NCI-H1092 (cell line): ENCODE results near the gene APPL2.
"Not testable (repeated sequence)": the region's sequence is repeated elsewhere in the genome, so short reads cannot be mapped to it uniquely, and the experiment has no call there.

Source experiments
- DNase-seq: peaks from one replicate; lab custom pipeline; 2025; lab: John Stamatoyannopoulos, UW

The APPL2 gene

DNA sequence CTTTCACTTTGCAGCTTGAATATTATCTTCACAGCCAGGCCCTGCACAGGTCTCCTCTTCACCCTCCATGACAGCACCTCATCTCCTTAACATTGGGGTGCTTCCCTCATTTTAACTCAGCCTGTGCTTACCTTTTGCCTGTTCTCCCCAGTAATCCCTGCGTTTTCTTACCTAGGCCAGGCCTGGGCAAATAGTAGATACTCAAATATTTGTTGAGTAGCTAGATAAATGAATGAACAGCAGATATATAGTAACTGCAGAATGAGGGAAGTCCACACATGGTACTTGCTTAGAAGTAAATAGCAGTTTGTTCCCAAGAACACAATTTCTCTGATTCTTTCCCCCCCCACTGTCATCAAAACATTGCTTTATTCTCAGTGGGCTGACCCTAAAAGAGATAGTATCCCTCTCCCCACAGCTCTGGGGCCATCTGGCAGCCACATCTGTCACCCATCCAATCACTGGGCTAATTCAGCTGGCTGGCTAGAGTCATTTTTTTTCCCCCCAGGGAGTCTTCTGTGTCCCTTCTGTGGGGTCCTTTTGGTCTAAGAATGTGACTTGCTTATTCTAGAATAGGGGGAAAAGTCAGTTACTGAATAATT is 43.2 kb downstream of the APPL2 start:
- DNase-seq = no peak

DNA sequence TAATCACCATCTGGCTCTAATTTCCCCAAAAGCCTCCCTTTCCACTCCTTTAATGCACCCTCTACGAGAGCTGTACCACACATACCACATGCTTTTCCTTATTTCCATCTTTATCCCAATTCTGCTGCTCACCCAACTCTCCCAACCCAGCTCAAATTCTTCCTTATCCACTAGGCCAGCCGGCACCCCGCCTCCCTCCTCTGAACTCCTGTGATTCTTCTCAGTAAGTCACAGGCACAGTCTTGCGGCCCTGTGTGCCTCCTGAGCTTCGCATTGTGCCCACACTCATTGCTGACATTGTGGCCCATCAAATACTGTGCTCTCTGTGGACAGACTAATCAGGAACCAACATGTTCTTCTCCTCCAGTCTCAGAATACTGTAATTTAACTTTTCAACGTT is 45.4 kb downstream of the APPL2 start:
- no peak for DNase-seq

DNA sequence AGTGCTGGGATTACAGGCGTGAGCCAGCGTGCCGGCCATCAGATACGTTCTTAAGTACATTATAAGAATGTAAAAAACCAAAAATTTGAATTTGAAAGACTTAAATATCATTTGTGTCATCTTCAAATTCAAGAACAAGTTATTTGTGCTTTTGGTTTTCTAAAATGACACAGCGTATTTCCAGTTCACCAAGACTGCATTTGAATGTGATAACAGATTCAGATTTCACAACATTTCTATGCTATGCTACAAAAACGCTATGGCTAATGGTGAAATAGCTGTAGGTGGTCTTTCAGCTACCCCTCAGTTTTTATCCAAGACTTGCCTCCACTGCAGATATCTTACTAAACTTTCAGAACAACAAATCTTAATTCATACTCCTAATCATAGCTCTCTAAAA is 46.7 kb downstream of the APPL2 start:
- DNase-seq = no peak

DNA sequence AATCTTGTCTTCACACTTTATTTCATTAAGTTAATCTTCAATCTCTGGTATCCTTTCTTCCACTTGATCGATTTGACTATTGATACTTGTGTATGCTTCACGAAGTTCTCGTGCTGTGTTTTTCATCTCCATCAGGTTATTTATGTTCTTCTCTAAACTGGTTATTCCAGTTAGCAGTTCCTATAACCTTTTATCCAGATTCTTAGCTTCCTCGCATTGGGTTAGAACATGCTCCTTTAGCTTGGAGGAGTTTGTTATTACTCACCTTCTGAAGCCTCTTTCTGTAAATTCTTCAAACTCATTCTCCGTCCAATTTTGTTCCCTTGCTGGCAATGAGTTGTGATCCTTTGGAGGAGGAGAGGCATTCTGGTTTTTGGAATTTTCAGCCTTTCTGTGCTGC is 52.0 kb downstream of the APPL2 start:
- DNase-seq = not testable (repeated sequence)

DNA sequence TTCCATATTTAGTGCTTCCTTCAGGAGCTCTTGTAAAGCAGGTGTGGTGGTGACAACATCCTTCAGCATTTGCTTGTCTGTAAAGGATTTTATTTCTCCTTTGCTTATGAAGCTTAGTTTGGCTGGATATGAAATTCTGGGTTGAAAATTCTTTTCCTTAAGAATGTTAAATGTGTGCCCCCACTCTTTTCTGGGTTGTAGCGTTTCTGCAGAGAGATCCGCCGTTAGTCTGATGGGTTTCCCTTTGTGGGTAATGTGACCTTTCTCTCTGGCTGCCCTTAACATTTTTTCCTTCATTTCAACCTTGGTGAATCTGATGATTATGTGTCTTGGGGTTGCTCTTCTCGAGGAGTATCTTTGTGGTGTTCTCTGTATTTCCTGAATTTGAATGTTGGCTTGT is 52.6 kb downstream of the APPL2 start:
- DNase-seq = not testable (repeated sequence)

DNA sequence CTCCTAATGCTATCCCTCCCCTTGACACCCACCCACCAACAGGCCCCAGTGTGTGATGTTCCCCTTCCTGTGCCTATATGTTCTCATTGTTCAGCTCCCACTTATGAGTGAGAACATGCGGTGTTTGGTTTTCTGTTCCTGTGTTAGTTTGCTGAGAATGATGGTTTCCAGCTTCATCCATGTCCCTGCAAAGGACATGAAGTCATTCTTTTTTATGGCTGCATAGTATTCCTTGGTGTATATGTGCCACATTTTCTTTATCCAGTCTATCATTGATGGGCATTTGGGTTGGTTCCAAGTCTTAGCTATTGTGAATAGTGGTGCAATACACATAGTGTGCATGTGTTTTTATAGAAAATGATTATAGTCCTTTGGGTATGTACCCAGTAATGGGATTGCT is 56.9 kb downstream of the APPL2 start:
- DNase-seq = not testable (repeated sequence)

DNA sequence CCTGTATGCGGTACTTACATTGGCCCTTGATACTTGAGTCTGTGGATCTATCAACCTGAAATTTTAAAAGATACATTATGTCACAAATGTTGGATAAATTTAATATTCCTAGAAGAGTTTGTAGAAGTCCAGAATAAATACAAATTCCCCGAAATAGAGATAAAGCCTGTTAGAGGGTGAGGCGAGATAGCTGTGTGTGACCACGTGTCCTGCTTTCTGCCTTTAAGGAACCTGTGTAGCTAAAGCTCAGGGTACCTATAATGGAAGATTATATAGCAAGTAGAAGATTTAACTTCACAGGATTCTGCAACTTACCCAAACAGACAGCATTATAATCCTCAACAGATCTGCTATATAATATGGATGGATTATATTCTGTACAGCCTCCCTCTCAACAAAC is 58.8 kb downstream of the APPL2 start:
- no peak for DNase-seq

DNA sequence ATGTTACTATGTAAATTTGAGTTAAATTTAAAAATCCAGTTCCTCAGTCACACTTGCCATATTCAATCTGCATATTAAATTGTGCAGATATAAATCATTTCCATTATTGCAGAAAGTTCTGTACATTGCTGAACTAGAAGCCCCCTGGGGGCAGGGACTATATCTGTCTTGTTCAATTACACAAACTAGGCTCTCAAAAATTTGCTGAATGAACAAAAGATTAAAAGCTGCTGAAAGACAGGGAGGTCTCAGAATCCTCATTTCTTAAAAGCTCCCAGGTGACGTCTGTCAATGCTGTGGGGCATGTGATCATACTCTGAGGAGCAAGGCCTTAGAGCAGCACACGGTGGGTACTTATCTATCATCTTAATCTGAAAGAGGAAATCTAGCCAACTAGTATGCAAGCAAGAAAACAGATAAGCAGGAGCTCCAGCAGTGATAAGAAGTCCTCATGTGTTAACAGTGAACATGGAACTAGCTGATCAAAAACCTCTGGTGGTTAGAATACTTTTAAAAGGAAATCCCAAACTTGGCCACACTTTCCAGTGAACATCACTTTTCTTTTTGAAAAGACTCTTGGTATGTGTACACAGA is 60.5 kb downstream of the APPL2 start:
- DNase-seq = no peak

DNA sequence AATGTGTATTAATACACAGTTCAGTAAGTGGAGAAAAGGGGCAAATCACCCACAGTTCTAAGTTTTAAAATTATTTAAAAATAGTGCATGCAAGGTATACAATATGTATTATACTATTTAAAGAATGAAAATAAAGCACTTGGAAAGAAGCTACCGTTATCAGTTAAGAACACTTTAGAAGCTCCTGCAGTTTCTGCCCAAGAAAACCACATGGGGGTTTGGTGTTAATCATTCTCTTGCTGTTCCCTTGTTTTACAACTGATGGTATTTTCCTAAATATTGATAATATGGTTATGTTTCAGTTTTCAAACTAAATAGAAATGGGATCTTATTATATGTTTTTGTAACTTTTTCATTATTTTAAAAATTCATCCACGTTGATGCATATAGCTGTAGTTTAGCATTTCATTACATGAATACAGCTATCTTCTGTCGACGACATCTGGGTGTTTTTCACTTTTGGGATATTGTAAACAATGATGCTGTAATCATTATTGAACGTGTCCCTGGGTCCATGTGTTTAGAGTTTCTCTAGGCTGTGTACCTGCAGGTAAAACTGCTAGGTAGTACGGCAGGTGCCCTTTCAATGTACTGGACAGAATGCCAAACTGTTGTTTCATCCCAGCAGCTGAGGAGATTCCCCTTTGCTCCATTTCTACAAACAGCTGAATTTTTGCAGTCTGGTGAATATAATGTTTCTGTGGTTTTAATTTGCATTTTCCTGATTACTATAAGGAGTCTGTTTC is 64.1 kb downstream of the APPL2 start:
- no peak for DNase-seq

DNA sequence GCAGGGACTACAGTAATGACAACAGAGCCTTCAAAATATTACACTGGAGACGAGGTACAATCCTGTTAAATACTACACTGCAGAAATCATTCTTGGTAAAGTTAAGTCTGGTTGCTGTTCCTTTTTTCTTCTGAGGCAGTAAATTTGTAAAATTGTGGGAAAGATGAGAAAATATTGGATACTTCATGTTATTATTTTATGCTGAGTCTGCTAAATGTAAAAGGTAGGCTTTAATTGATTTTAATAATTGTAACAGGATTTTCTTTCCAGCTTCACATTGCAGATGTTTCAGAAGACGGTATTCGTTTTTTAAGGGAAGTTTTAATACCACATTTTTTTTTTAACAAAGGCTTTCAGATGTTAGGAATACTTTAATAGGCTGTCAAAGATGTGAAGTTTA is 65.8 kb downstream of the APPL2 start:
- no peak for DNase-seq

DNA sequence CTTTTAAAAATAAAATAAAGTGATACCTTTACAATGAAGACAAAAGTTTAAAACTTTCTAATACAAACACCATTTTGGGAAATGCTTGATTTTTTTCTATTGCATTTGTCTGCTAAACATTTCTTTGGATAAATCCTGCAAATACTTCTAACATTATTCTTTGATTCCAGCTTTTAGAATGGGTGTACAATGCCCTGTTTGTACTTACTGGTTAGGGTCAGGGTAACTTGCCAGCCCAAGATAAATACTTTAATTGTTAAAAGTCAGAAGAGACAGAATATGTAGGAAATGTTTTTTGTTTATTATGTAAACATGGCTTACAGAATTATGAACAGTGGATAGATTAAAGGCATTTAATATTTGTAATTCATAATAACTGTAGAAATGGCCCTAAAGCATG is 68.0 kb downstream of the APPL2 start:
- no peak for DNase-seq

DNA sequence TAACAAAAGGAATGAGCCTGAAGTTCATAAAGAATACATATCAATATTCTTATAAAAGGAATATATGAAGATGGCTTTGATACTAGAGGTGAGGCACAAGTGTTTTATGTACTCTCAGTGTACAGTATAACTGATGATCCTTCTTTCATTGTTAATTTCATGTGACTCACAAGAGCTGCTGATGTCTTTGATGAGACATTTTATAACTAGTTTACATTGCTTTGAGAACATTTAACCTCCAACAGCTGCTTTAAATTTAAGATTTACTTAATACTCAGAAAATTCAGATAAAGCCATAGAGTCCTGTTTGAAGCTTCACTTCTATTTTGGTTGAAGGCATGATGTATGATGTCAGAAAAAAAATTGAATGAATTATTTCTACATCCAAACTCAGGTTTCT is 68.6 kb downstream of the APPL2 start:
- DNase-seq = no peak

DNA sequence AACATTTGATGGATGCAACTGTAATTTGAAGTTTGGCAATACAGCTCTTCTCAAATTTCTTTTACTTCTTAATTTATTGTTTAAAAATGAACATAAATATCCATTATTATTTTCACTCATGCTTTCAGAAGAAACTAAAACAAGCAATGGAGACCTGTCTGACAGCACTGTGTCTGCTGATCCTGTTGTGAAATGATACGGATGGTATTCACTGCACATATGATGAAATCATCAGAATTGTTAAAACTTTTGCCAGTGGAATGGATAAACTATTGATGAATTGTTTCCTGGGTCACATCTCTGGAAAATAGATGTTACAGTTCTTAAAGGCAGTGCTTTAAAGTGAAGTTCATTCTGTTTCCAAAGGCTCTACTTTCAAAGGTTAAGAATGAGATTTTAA is 69.2 kb downstream of the APPL2 start:
- DNase-seq = no peak

DNA sequence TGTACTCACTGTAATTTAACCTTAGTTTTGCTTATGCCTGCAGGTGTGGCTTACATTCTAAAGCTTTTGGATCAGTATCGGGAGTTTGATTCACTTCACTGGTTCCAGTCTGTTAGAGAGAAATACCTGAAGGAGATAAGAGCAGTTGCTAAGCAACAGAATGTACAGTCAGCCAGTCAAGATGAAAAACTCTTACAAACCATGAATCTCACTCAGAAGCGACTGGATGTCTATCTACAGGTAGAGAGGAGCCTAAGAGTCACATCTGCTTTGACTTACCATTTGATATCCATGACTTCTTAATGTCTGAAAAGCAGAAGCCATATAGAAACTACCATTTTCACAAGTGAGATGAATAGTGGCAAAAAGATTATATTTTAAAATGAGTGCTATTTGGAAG is 71.9 kb downstream of the APPL2 start:
- no peak for DNase-seq

DNA sequence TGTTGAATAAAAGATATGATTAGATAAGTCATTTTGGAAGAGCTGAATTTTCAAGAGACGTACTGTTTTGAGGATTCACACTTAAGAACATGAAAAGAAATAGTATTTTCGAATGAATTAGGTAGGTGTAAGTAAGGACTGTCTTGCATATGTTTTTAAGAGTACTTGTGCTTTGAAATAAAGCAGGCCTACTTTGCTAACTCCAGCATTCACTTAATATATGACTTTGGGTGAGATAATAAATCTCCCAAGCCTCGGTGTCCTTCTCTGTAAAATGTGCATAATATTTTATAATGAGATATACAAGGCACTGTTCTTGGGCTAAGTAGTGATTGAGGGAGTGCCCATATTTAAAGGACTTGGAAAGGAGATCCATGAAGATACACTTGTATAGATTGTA is 73.8 kb downstream of the APPL2 start:
- no peak for DNase-seq

DNA sequence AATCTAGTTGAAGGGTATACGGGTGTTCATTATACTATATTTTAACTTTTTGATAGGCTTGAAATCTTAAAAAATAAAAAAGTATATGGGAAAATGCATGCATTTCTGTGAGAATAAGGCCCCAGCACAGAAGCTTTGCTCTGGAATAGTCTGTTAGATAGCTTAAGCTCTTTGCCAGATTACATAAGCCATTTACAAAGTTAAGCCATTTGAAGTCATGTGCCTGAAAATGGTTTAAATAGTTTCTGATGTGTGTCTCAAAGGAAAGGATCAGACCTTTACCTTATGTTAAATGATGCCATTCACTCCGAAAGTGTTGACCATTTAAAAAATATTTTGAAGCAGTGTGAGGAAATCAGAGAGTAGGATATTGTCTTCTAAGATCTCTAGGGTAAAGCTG is 77.1 kb downstream of the APPL2 start:
- DNase-seq = no peak

DNA sequence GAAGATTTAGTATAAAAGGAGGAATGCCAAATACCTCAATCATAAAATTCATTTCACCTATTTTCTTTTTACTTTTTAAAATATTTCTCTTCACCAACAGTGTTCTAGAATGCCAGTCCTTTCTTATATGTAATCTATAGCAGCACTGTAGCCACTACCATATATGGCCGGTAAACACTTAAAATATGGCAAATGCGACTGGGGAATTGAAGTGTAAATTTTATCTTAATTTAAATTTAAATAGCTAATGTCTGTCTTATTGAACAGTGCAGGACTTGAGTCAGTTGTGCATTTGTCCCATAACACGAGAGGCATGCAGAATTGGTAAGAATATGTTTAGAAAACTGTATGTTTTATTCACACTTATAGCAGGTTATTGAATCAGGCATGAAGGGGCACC is 78.4 kb downstream of the APPL2 start:
- no peak for DNase-seq

DNA sequence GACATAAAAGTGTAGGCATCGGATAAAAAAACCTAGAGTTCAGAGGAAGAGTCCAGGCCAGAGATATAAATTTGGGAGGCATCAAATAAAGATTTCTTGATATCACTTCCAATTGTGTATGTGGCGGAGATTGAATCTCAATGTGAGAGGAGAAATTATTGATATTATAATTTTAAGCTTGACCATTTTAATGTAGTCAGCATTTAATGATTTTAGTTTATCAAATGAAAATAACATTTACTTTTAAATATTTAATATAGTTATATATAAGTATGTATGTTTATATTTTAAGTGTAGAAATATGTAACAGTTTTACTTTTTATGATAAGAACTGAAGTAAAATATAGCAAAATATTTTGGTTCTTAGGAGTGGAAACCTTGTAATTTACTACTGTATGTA is 79.7 kb downstream of the APPL2 start:
- no peak for DNase-seq

DNA sequence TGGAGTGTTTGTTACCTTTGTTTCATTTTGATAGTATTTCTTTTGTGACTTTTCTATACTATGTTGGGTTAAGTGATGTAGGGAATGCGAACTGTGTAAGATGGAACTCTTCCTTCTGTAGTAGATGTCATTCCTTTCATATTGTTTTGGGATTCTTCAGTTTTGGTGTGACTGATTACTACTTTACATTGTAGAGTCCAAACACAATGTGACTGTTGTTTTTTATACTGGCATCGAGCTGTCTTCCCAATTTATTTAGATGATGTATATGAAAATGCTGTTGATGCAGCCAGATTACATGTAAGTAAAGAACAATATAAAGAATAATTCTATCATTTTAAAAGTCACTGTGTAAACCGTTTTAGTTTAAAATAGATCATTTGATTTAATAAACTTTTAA is 93.7 kb downstream of the APPL2 start:
- no peak for DNase-seq

DNA sequence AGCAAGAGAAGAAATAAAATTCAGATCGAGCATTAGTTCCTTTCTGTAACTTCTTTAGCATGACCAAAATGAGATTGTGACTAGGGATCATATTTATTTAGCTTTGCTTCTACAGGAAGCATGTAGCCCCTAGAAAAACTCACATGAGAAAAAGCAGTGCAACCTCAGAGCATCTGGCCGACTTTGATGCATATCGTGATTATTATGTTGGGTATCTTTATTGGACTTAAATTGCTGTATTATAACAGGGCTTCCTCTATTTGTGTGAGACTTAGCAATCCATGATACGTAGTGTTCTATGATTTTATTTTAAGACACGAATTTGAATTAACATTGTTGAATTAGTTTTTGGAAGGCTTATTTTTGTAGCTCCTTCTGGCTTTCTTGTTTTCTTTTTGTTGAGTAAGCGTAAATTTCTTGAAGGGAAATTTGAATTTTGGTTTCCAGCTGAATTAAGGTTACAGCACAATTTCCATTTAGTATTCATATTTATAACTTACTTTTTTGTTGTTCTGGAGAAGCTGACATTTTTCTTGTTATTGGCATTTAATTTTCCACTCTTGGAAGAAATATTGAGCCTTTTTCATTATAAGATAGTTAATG is 94.6 kb downstream of the APPL2 start:
- no peak for DNase-seq

DNA sequence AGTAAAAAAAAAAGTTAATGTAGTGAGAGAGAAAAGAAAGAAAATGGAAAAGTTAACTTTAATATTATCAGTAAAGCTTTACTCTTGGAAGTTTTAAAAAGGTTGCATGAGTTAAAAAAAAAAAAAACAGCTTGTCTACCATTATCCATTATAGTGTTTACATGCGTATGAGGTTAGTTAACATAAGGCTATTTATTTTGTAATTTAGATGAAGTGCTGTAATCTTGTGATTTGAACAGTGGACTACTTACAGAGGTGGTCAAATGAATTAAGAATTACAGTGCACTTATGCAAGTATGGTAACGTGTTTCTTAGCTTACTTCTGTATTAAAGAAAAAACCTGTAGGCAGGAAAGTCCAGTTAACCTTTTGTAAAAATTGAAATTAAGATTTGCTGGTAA is 97.7 kb downstream of the APPL2 start:
- DNase-seq = no peak
